HG02798 (cell line): ENCODE measurements around the gene HELZ2.
"Not testable (repeated sequence)": the region's sequence is repeated elsewhere in the genome, so short reads cannot be mapped to it uniquely, and the experiment has no call there.

Experiments
- ATAC-seq: cut with Tn5 transposase; IDR thresholded peaks from one replicate; pipeline ENCODE4 v1.9.1; 2021; ENCODE audit warnings: mild to moderate bottlenecking; ENCODE audit not compliant: unreplicated experiment, poor library complexity

HELZ2 gene

GRCh38 chr20:63565699-63566335 is 8.2 kb downstream of the HELZ2 start:
- ATAC-seq, result no peak

- no peak for ATAC-seq
These were observed 8.9 kb downstream of the HELZ2 start for GRCh38 chr20:63565021-63565698.

- no peak for ATAC-seq
These were observed 9.8 kb downstream of the HELZ2 start for GRCh38 chr20:63564036-63564810.

GRCh38 chr20:63563225-63563935 is 10.7 kb downstream of the HELZ2 start:
- no peak for ATAC-seq

- ATAC-seq, result no peak
These were observed 11.4 kb downstream of the HELZ2 start for GRCh38 chr20:63562461-63563224.

GRCh38 chr20:63561624-63562396 is 12.2 kb downstream of the HELZ2 start:
- no peak for ATAC-seq

GRCh38 chr20:63560856-63561609 is 13.0 kb downstream of the HELZ2 start:
- no peak for ATAC-seq

- ATAC-seq, result no peak
These were observed 13.7 kb downstream of the HELZ2 start for GRCh38 chr20:63560333-63560805.

GRCh38 chr20:63559485-63560332 is 14.3 kb downstream of the HELZ2 start:
- ATAC-seq, result not testable (repeated sequence)

- no peak for ATAC-seq
These were observed 15.1 kb downstream of the HELZ2 start for GRCh38 chr20:63558804-63559484.

GRCh38 chr20:63557481-63557891 is 16.6 kb downstream of the HELZ2 start:
- no peak for ATAC-seq

- ATAC-seq, result no peak
These were observed 17.1 kb downstream of the HELZ2 start for GRCh38 chr20:63556873-63557478.

GRCh38 chr20:63555661-63556381 is 18.2 kb downstream of the HELZ2 start:
- no peak for ATAC-seq

- ATAC-seq, result no peak
These were observed 19.4 kb downstream of the HELZ2 start for GRCh38 chr20:63554361-63555278.

- peak; percentile 21 for ATAC-seq
These were observed 20.1 kb downstream of the HELZ2 start, which contains the start of gene FNDC11 for GRCh38 chr20:63553933-63554290. FNDC11 (plus strand) TSS chr20:63554159; CDS start chr20:63555664, 1,505 bp downstream.
